Astrocyte of the hippocampus (primary cell): Measurements from ENCODE around the gene TULP4.

Source experiments
- DNase-seq: peaks from one replicate; pipeline ENCODE4 v3.0.0; 2011; ENCODE audit warnings: low read depth, low spot score

TULP4 gene

DNA sequence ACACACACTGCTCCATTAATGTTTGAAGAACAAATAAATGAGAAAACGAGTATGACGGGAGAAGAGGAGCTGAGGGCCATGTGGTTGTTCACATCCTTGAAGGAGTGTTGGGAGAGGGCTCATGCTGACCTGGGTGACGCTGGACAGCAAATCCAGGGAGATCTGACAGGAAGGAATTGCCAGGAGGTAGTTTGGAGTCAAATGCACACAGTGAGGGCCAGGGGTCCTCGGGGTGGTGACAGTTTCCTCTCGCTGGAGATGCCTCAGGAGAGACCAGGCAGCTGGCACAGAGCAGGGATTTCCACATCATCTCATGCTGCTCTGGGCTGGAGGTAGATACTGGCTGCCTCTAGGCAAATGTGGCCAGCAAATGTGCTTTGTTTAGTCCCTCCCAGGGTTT, 245.7 kb downstream of the TULP4 start:
- DNase-seq: no peak

DNA sequence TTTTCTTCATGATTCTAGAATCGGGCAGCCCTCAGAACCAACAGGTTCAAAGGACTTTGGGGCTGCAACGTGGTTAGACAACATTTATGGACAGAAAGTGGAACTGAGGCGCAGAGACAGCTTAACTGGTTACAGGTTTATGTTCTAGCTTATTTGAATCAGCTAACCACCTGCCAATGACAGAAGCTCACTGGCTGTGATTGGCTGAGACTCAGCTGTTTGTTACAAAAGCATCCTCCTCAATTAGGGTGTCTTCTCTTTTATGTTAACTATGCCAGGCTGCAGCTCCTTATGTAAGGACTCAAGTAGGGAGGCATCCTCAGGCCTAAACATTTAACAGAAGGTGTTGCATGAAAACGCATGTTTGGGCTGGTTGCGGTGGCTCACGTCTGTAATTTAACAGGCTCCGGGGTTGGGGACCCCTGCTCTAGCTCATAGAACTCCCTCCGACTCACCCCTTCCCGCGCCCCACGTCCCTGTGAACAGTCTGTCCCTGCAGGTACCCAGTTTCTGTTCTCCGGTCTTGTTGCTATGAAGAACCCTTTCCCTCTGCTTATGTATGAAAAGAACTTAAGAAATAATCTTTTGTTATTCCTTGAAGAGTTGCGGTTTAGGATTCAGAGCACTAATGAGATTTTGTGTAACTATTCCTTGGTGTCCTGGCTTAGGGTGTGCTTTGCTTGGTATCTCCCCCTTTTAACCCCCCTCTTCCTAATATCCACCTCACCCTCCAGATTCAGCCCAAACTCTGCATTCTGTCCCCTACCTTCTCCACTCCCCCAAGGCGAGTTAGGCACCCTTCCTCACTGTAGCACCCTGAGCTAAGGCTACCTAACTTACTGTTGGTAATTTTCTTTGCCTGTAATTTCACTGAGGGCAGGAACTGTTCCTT, 246.4 kb downstream of the TULP4 start:
- DNase-seq: no peak

DNA sequence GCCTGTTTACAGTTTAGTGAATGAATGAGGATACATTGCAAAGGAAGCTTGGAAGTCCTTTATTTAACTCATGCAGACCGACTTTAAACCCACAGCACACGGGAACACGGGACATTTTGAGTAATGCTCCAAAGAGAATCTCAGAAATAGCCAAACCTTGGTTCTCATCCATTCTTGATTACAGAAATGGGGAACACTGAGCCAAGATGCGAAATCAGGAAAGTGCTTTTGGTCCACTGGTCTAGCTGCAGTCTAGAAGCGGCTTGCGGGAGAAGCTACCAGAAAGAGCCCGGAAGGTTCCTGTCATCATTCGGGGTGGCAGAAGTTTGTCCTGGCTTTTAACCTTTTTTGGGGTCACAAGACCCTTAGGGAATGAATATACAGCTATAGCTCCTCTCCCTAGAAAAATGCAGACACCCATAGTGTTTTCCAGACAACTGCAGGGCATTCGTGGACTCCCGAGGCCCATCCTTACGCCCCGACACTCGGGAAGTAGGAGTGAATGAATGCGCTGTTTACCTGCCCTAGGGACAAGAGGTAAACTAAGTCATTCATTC, 247.2 kb downstream of the TULP4 start:
- DNase-seq: no peak

DNA sequence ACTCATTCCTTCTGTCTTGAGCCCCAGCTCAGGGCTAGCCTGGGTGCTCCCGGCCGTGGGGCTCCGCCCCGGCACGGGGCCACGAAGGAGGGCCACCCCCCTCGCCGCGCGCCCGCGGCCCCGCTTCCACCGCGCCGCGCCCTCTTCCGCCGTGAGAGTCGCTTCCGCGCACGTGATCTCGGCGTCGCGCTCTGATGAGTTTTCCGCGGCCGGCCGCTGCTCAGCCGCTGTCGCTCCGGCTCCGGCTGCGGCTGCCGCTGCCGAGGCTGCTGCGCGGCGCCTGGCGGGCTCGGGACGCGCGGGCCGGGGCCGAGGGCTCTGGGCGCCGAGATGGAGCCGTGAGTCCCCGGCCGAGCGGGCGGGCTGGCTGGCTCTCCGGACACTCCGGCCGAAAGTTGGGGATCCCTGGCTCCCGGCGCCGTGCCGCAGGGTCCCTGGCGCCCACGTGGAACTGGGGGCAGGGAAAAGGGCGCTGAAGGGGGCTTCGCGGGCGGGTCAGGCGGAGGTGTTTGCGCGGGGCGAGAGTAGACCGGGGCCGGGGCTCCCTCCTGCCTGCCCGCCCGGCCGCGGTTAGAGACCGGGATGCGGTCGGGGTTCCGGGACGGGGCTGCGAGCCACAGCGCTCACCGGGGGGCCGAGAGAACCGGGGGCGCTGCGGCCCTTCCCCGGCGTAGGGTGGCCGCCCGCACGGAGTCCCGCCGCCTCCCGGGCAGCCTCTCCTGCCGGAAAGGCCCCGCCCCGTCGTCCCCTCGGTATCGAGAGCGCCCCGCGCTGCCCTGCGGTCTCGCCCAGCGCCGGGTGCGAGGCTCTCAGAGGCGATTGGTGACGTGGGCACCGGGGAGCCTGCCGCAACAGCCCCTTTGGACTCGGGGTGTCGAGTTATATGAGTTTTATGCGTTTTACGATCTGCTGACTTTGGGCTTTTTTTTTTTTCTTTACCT, 247.9 kb downstream of the TULP4 start, which contains the start of gene TMEM181:
Gene TMEM181 (plus strand): TSS at position 197 of the 941 bp plus-strand sequence. CDS start 134 bp downstream, at position 331.
- peak; percentile 96 for DNase-seq

DNA sequence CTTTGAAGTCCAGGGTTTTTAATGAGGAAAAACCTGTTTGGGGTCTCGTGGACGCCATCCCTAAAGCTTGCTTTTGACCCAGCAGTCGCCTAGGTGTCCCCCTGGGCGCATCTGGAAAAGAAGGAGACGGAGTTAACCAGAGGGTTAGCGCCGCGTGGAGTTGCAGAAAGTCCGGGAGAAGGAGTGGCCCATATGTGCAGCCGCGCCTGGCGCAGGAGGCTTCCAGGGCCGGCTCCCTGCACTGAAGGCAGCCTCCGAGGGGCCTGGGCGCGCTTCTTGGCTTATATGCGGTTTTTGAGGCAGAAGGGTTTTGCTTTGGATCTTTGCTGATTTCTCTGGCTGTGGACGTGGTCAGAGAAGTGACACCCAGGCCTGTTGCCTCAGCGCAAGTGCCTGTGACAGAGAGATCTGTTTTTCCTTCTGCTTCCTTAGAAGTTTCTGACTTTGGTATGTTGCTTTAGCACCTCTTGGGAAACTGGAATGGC, 248.6 kb downstream of the TULP4 start:
- peak; percentile 53 for DNase-seq
